Kidney epithelial cell (primary cell): ENCODE data around the gene SPATA4. TPM values are rescaled to one million over a fixed set of nuclear protein-coding genes. Genes with fewer than 3 reads are reported as not detected.

ENCODE experiments used
- DNase-seq: peaks from one replicate; pipeline ENCODE4 v3.0.0-alpha.2; 2010; ENCODE audit warnings: low read depth
- H3K27me3 ChIP-seq: 2 replicates; pipeline ENCODE4 v1.6.0; 2011; ENCODE audit warnings: low read length; ENCODE audit not compliant: control insufficient read depth, insufficient read depth
- H3K36me3 ChIP-seq: 2 replicates; pipeline ENCODE4 v1.5.1; 2011; ENCODE audit warnings: low read length; ENCODE audit not compliant: control insufficient read depth, insufficient read depth
- H3K4me3 ChIP-seq: 2 replicates; pipeline ENCODE4 v1.5.1; 2011; ENCODE audit warnings: low read depth, mild to moderate bottlenecking, control low read depth, low read length
- CTCF ChIP-seq: IDR thresholded peaks from 2 replicates; pipeline ENCODE4 v1.5.1; 2011; ENCODE audit warnings: mild to moderate bottlenecking, moderate library complexity, low read length, control low read depth, inconsistent platforms; ENCODE audit not compliant: insufficient read depth, poor library complexity, severe bottlenecking
- total RNA-seq: library from RNA; depleted of rRNA; stranded (reverse); fragments of >200 nt; gene quantifications from 2 replicates; pipeline ENCODE4 v1.2.3, GENCODE V29; 2015

Gene SPATA4
- total RNA-seq, 1 donor from 2014 or later: 0.50 TPM

GRCh38 chr4:176149680-176150355, 45.6 kb downstream of the SPATA4 start:
- Histone ChIP-seq H3K27me3 (no peaks in the 10 kb centered on the region), H3K36me3 (no peaks in the 10 kb centered on the region), H3K4me3 (no peak overlapping the region)
- no peak for TF ChIP-seq CTCF
- no peak for DNase-seq

- no peak overlapping the region for H3K4me3 ChIP-seq
- H3K27me3 ChIP-seq: no peaks in the 10 kb centered on the region
- no peaks in the 10 kb centered on the region for H3K36me3 ChIP-seq
- DNase-seq: no peak
- TF ChIP-seq CTCF: no peak
These were observed 53.1 kb downstream of the SPATA4 start for GRCh38 chr4:176142253-176142652.

GRCh38 chr4:176139518-176139917, 55.9 kb downstream of the SPATA4 start:
- Histone ChIP-seq H3K4me3 (no peak overlapping the region), H3K27me3 (no peaks in the 10 kb centered on the region), H3K36me3 (no peaks in the 10 kb centered on the region)
- TF ChIP-seq CTCF: no peak
- no peak for DNase-seq

- no peak for DNase-seq
- no peaks in the 10 kb centered on the region for H3K27me3 ChIP-seq
These were observed 57.8 kb downstream of the SPATA4 start for GRCh38 chr4:176137631-176138030.

GRCh38 chr4:176134670-176135069, 60.7 kb downstream of the SPATA4 start:
- H3K27me3 ChIP-seq: no peaks in the 10 kb centered on the region
- no peak for TF ChIP-seq CTCF

More at GRCh38 chr4:176137631-176138030, 57.8 kb downstream of the SPATA4 start:
- no peaks in the 10 kb centered on the region for H3K36me3 ChIP-seq
- H3K4me3 ChIP-seq: no peak overlapping the region
- no peak for TF ChIP-seq CTCF

More at GRCh38 chr4:176134670-176135069, 60.7 kb downstream of the SPATA4 start:
- H3K36me3 ChIP-seq: no peaks in the 10 kb centered on the region
- no peak overlapping the region for H3K4me3 ChIP-seq
- no peak for DNase-seq

Other genes starting within 250 kb of the SPATA4 start
- 2.9 and 3.7 TPM in 2 replicates for gene WDR17, start 129.7 kb downstream of the SPATA4 start, total RNA-seq
- gene ASB5, start 73.6 kb upstream of the SPATA4 start, total RNA-seq: not detected in 2 replicates
- gene SPCS3, start 124.4 kb upstream of the SPATA4 start, total RNA-seq: 110 and 117 TPM in 2 replicates